Naive thymus-derived CD4-positive, alpha-beta T cell (primary cell): ENCODE measurements around the gene SREK1. TPM values are rescaled to one million over a fixed set of nuclear protein-coding genes. Genes with fewer than 3 reads are reported as not detected.

ENCODE experiments used
- ATAC-seq: fragments of 150-1000 bp; cut with Tn5 transposase; 2 replicates; pipeline ENCODE4 v1.10.0; 2021; ENCODE audit warnings: mild to moderate bottlenecking, moderate library complexity
- CTCF ChIA-PET: fragments of 350-600 bp; sonication (Branson Sonifier 250); formaldehyde crosslinking; loops from one replicate; lab custom pipeline; 2021; ENCODE audit warnings: antibody characterized with exemption; lab: Charles Lee
- POLR2A ChIA-PET: fragments of 350-600 bp; sonication (Branson Sonifier 250); formaldehyde crosslinking; loops from one replicate; lab custom pipeline; 2021; ENCODE audit warnings: antibody characterized with exemption, inconsistent platforms; lab: Charles Lee
- DNase-seq, 9 donors: peaks; one replicate each; pipeline versions ENCODE4 v3.0.0 to v3.0.0-alpha.2; 2020 to 2022; ENCODE audit warnings: mixed read lengths in 1 of 9
- H3K27ac ChIP-seq: one replicate; pipeline ENCODE4 v1.7.0; 2013; ENCODE audit warnings: mild to moderate bottlenecking, low read depth, low read length, moderate library complexity
- H3K27me3 ChIP-seq, 2 donors: one replicate each; pipeline ENCODE4 v1.7.0; 2013; ENCODE audit warnings: low read length in 2 of 2, mild to moderate bottlenecking in 2 of 2, moderate library complexity in 2 of 2; ENCODE audit not compliant: control insufficient read depth in 2 of 2, insufficient read depth in 2 of 2
- H3K36me3 ChIP-seq, 3 experiments: 1 replicate in 2 of 3; 2 replicates in 1 of 3; pipeline ENCODE4 v1.7.0; 2013; ENCODE audit warnings: low read length in 3 of 3, mild to moderate bottlenecking in 3 of 3, moderate library complexity in 1 of 3; ENCODE audit not compliant: insufficient read depth in 3 of 3, control insufficient read depth in 2 of 3
- H3K4me1 ChIP-seq, 2 donors: one replicate each; pipeline ENCODE4 v1.7.0; 2013; ENCODE audit warnings: low read length in 2 of 2, mild to moderate bottlenecking in 2 of 2, moderate library complexity in 1 of 2; ENCODE audit not compliant: control insufficient read depth in 2 of 2, insufficient read depth in 2 of 2
- H3K4me3 ChIP-seq: 2 replicates; pipeline ENCODE4 v1.7.0; 2013; ENCODE audit warnings: mild to moderate bottlenecking, low read length
- H3K9me3 ChIP-seq, 3 experiments: 1 replicate in 2 of 3; 2 replicates in 1 of 3; pipeline ENCODE4 v1.7.0; 2013; ENCODE audit warnings: low read length in 3 of 3; ENCODE audit not compliant: control insufficient read depth in 2 of 3
- H3K27ac Mint-ChIP-seq, 9 donors: one replicate each; pipeline ENCODE4 v1.8.0; 2020 to 2022; ENCODE audit warnings: mixed read lengths in 9 of 9, mild to moderate bottlenecking in 8 of 9, moderate library complexity in 5 of 9, inconsistent platforms in 2 of 9
- H3K27me3 Mint-ChIP-seq, 5 donors: one replicate each; pipeline ENCODE4 v1.8.0; 2021 to 2022; ENCODE audit warnings: mixed read lengths in 5 of 5, mild to moderate bottlenecking in 1 of 5
- H3K36me3 Mint-ChIP-seq, 5 donors: one replicate each; pipeline ENCODE4 v1.8.0; 2020 to 2022; ENCODE audit warnings: mixed read lengths in 5 of 5, mild to moderate bottlenecking in 3 of 5, inconsistent platforms in 1 of 5
- H3K4me1 Mint-ChIP-seq, 7 donors: one replicate each; pipeline ENCODE4 v1.8.0; 2020 to 2022; ENCODE audit warnings: mixed read lengths in 7 of 7, mild to moderate bottlenecking in 3 of 7, inconsistent platforms in 1 of 7
- H3K4me3 Mint-ChIP-seq, 10 donors: one replicate each; pipeline ENCODE4 v1.8.0; 2020 to 2022; ENCODE audit warnings: mild to moderate bottlenecking in 10 of 10, mixed read lengths in 10 of 10, moderate library complexity in 6 of 10, inconsistent platforms in 2 of 10
- H3K9me3 Mint-ChIP-seq, 11 donors: one replicate each; pipeline ENCODE4 v1.8.0; 2020 to 2022; ENCODE audit warnings: mixed read lengths in 11 of 11, mild to moderate bottlenecking in 4 of 11, inconsistent platforms in 1 of 11, moderate library complexity in 1 of 11
- intact Hi-C, 2 donors: fragments of 100-400 bp; cut with micrococcal nuclease; formaldehyde crosslinking; loops; one replicate each; pipeline ENCODE4 v1.15.1; 2023
- polyA plus RNA-seq, 2 donors: library from polyadenylated mRNA; unstranded; fragments of 300-500 nt; fragmentation: Illumina TruSeq; gene quantifications; one replicate each; pipeline ENCODE4 v1.2.3, GENCODE V29; 2021
- total RNA-seq, 6 experiments: library from RNA in 5 of 6; stranded (reverse) in 5 of 6; gene quantifications; 1 replicate in 5 of 6; 2 replicates in 1 of 6; pipeline ENCODE4 v1.2.3 and lab custom pipeline; 2021 to 2026

SREK1 gene
- total and polyA plus RNA-seq, 7 experiments from 2014 or later, result 16.2 to 143 (median 76.0) TPM

GRCh38 chr5:66232706-66233445 is 88.8 kb downstream of the SREK1 start:
- Histone ChIP-seq H3K36me3 (no peaks in the 10 kb centered on the region), H3K9me3 (no peaks in the 10 kb centered on the region), H3K27me3 (no peaks in the 10 kb centered on the region), H3K27ac (no peak overlapping the region), H3K4me1 (no peaks in the 10 kb centered on the region), H3K4me3 (no peak overlapping the region)
- intact Hi-C loops, result no loop called here
- CTCF ChIA-PET, result no interaction called here
- H3K4me3 Mint-ChIP-seq, result no peak overlapping the region
- no peaks in the 10 kb centered on the region for H3K36me3 Mint-ChIP-seq
- peaks cover 0 to 2% (median 0%) of the 10 kb centered on the region in 11 donors for H3K9me3 Mint-ChIP-seq
- H3K4me1 Mint-ChIP-seq, result peaks cover 0 to 3% (median 0%) of the 10 kb centered on the region in 7 donors
- no peak for DNase-seq
- no peak overlapping the region for H3K27ac Mint-ChIP-seq
- POLR2A ChIA-PET, result no interaction called here
- peaks cover 0 to 7% (median 0%) of the 10 kb centered on the region in 5 donors for H3K27me3 Mint-ChIP-seq
- no peak for ATAC-seq

Other genes with a start within 250 kb of the SREK1 start
- 100 to 1,000 TPM in 4 of 5 experiments, 10 to 100 TPM in 1; 55.0 to 125 (median 113) TPM for gene ERBIN, start 217.7 kb upstream of the SREK1 start, total RNA-seq
- gene ERBIN, start 217.7 kb upstream of the SREK1 start, polyA plus RNA-seq, result 10 to 100 TPM; 45.1 to 60.5 TPM